Measurements from ENCODE around the gene CLVS2. TPM values are rescaled to one million over a fixed set of nuclear protein-coding genes. Genes with fewer than 3 reads are reported as not detected.

Gene CLVS2
- polyA plus RNA-seq, 1 donor (not counting 4 experiments of a cell fraction or from before 2014, with no cell fraction given): not detected

DNA sequence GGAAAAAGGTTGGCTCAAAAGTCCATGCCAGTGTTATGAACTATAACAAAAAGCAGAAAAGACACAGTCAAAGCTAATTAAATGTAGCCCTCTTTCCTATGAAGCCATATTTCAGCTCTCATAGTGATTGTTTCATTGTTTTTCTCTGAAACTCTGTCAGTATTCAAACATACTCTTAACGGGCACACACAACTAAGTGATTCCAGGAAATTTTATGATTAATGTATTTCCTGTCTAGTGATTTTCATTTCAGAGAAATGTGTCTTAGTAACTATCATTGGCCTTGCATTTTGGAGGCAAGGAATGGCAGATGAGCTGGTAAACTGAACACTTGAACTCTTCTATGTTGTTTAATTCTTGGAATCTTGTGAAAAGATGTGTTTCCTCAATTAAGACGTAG lies 68.0 kb downstream of the CLVS2 start:
- no peak overlapping the region for H3K4me2 ChIP-seq (ENCODE audit: control insufficient read depth, extremely low read depth, insufficient read depth, low read depth, low read length)
- no peak overlapping the region for H3K27ac ChIP-seq (ENCODE audit: control insufficient read depth, insufficient read depth, low read length)
- no peaks in the 10 kb centered on the region for H3K79me2 ChIP-seq (ENCODE audit: control insufficient read depth, insufficient read depth, low read length)
- DNase-seq (ENCODE audit: low read depth, low spot score): no peak
- TF ChIP-seq, protein P1, sequence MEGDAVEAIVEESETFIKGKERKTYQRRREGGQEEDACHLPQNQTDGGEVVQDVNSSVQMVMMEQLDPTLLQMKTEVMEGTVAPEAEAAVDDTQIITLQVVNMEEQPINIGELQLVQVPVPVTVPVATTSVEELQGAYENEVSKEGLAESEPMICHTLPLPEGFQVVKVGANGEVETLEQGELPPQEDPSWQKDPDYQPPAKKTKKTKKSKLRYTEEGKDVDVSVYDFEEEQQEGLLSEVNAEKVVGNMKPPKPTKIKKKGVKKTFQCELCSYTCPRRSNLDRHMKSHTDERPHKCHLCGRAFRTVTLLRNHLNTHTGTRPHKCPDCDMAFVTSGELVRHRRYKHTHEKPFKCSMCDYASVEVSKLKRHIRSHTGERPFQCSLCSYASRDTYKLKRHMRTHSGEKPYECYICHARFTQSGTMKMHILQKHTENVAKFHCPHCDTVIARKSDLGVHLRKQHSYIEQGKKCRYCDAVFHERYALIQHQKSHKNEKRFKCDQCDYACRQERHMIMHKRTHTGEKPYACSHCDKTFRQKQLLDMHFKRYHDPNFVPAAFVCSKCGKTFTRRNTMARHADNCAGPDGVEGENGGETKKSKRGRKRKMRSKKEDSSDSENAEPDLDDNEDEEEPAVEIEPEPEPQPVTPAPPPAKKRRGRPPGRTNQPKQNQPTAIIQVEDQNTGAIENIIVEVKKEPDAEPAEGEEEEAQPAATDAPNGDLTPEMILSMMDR (optimal IDR thresholded peaks at IDR 0.05 in 1 of 3, IDR thresholded peaks at IDR 0.05 in 1 of 3, conservative IDR thresholded peaks at IDR 0.05 in 1 of 3; ENCODE audit: extremely low read depth in 1 of 3, insufficient read depth in 2 of 3, low read length in 3 of 3): no peak
- no peak for TF ChIP-seq EZH2 (IDR thresholded peaks at IDR 0.05; ENCODE audit: low read length)
- no peak overlapping the region for H3K4me3 ChIP-seq (ENCODE audit: control insufficient read depth in 2 of 3, extremely low read depth in 1 of 3, insufficient read depth in 2 of 3, low read depth in 1 of 3, low read length in 3 of 3)
- H3K9me1 ChIP-seq (ENCODE audit: control insufficient read depth, extremely low read depth, insufficient read depth, low read length): no peaks in the 10 kb centered on the region
- dilution Hi-C loops (cut with MboI; ENCODE audit: extremely low pct_ligation_motif_present, low sequenced_read_pairs): no loop called here
- H3K9ac ChIP-seq (ENCODE audit: control insufficient read depth, extremely low read depth, insufficient read depth, low read length): no peak overlapping the region
- H4K20me1 ChIP-seq (ENCODE audit: control insufficient read depth, extremely low read depth, insufficient read depth, low read length): no peaks in the 10 kb centered on the region
- FAIRE-seq: no peak
- no peak overlapping the region for H2AFZ ChIP-seq (ENCODE audit: control insufficient read depth, low read length)
- no peaks in the 10 kb centered on the region for H3K4me1 ChIP-seq (ENCODE audit: control insufficient read depth, extremely low read depth, insufficient read depth, low read length)
- H3K36me3 ChIP-seq (ENCODE audit: control insufficient read depth in 2 of 2, extremely low read depth in 1 of 2, insufficient read depth in 2 of 2, low read length in 2 of 2): no peaks in the 10 kb centered on the region
- no peaks in the 10 kb centered on the region for H3K9me3 ChIP-seq (ENCODE audit: control insufficient read depth, low read depth, low read length)
- no peaks in the 10 kb centered on the region for H3K27me3 ChIP-seq (ENCODE audit: control insufficient read depth, extremely low read depth, insufficient read depth, low read length)

DNA sequence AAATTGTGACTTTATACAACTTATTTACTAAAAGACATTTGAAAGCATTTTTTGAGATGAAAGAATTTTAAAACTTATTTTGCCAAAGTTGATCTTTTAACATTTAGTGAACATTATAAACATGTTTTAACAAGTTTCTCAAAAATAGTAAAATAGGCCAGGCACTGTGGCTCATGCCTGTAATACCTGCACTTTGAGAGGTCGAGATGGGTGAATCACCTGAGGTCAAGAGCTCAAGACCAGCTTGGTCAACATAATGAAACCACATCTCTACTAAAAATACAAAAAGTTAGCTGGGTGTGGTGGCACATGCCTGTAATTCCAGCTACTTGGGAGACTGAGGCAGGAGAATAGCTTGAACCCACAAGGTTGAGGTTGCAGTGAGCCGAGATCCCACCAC lies 78.6 kb downstream of the CLVS2 start:
- no peak overlapping the region for H3K27ac ChIP-seq (ENCODE audit: control insufficient read depth, insufficient read depth, low read length)
- no peaks in the 10 kb centered on the region for H3K36me3 ChIP-seq (ENCODE audit: control insufficient read depth in 2 of 2, extremely low read depth in 1 of 2, insufficient read depth in 2 of 2, low read length in 2 of 2)
- no peak overlapping the region for H3K9ac ChIP-seq (ENCODE audit: control insufficient read depth, extremely low read depth, insufficient read depth, low read length)
- dilution Hi-C loops (cut with MboI; ENCODE audit: extremely low pct_ligation_motif_present, low sequenced_read_pairs): no loop called here
- no peak overlapping the region for H2AFZ ChIP-seq (ENCODE audit: control insufficient read depth, low read length)
- TF ChIP-seq EZH2 (IDR thresholded peaks at IDR 0.05; ENCODE audit: low read length): no peak
- TF ChIP-seq, protein P1 (optimal IDR thresholded peaks at IDR 0.05 in 1 of 3, IDR thresholded peaks at IDR 0.05 in 1 of 3, conservative IDR thresholded peaks at IDR 0.05 in 1 of 3; ENCODE audit: extremely low read depth in 1 of 3, insufficient read depth in 2 of 3, low read length in 3 of 3): no peak
- no peaks in the 10 kb centered on the region for H4K20me1 ChIP-seq (ENCODE audit: control insufficient read depth, extremely low read depth, insufficient read depth, low read length)
- no peak overlapping the region for H3K4me2 ChIP-seq (ENCODE audit: control insufficient read depth, extremely low read depth, insufficient read depth, low read depth, low read length)
- FAIRE-seq (no peak), DNase-seq (ENCODE audit: low read depth, low spot score) (no peak)
- H3K9me1 ChIP-seq (ENCODE audit: control insufficient read depth, extremely low read depth, insufficient read depth, low read length): no peaks in the 10 kb centered on the region
- H3K79me2 ChIP-seq (ENCODE audit: control insufficient read depth, insufficient read depth, low read length): no peaks in the 10 kb centered on the region
- H3K27me3 ChIP-seq (ENCODE audit: control insufficient read depth, extremely low read depth, insufficient read depth, low read length): no peaks in the 10 kb centered on the region
- no peaks in the 10 kb centered on the region for H3K4me1 ChIP-seq (ENCODE audit: control insufficient read depth, extremely low read depth, insufficient read depth, low read length)
- no peak overlapping the region for H3K4me3 ChIP-seq (ENCODE audit: control insufficient read depth in 2 of 3, extremely low read depth in 1 of 3, insufficient read depth in 2 of 3, low read depth in 1 of 3, low read length in 3 of 3)
- H3K9me3 ChIP-seq (ENCODE audit: control insufficient read depth, low read depth, low read length): no peaks in the 10 kb centered on the region

Measured in keratinocyte (primary cell).